ENCODE measurements around the gene CA10.

GRCh38 chr17:52024300-52024870, 134.1 kb downstream of the CA10 start:
- TF ChIP-seq ZNF274 (IDR thresholded peaks at IDR 0.05; ENCODE audit: low read depth, low read length): no peak
- no peak for TF ChIP-seq YY1 (IDR thresholded peaks at IDR 0.05; ENCODE audit: insufficient read depth, insufficient read length)
